Stimulated activated effector memory CD8-positive, alpha-beta T cell treated with anti-CD3 and anti-CD28 coated beads, Interleukin-12 subunit alpha, Interleukin-12 subunit beta, amount 100 ng/mL, for 72 hours (primary cell): ENCODE data around the gene TALDO1.

ENCODE experiments used
- ATAC-seq: fragments of 150-1000 bp; cut with Tn5 transposase; 2 replicates; pipeline ENCODE4 v1.10.0; 2021
- DNase-seq, 2 donors: peaks; one replicate each; pipeline ENCODE4 v3.0.0; 2021 to 2022; ENCODE audit warnings: low spot score in 2 of 2
- H3K27ac Mint-ChIP-seq: one replicate; pipeline ENCODE4 v1.8.0; 2022; ENCODE audit warnings: mild to moderate bottlenecking, mixed read lengths
- H3K36me3 Mint-ChIP-seq: one replicate; pipeline ENCODE4 v1.8.0; 2022; ENCODE audit warnings: mild to moderate bottlenecking, mixed read lengths
- H3K4me1 Mint-ChIP-seq: one replicate; pipeline ENCODE4 v1.8.0; 2022; ENCODE audit warnings: mixed read lengths
- H3K4me3 Mint-ChIP-seq: one replicate; pipeline ENCODE4 v1.8.0; 2022; ENCODE audit warnings: mild to moderate bottlenecking, mixed read lengths
- H3K9me3 Mint-ChIP-seq: one replicate; pipeline ENCODE4 v1.8.0; 2022; ENCODE audit warnings: mixed read lengths

TALDO1 gene

GRCh38 chr11:801097-801780, 54.0 kb downstream of the TALDO1 start:
- Mint-ChIP-seq H3K4me1 (peaks cover 19% of the 10 kb centered on the region), H3K4me3 (no peak overlapping the region), H3K27ac (no peak overlapping the region), H3K36me3 (peaks cover 8% of the 10 kb centered on the region), H3K9me3 (no peaks in the 10 kb centered on the region)
- ATAC-seq, result no peak
- DNase-seq, result no peak

- ATAC-seq (no peak), DNase-seq (no peak)
- no peak overlapping the region for H3K4me3 Mint-ChIP-seq
- H3K4me1 Mint-ChIP-seq, result peaks cover 10% of the 10 kb centered on the region
- no peak overlapping the region for H3K27ac Mint-ChIP-seq
- no peaks in the 10 kb centered on the region for H3K9me3 Mint-ChIP-seq
- H3K36me3 Mint-ChIP-seq, result peaks cover 4% of the 10 kb centered on the region
These were observed 54.9 kb downstream of the TALDO1 start for GRCh38 chr11:802018-802617.

- no peak for ATAC-seq
- Mint-ChIP-seq H3K9me3 (no peaks in the 10 kb centered on the region), H3K27ac (no peak overlapping the region), H3K36me3 (no peaks in the 10 kb centered on the region), H3K4me3 (peak overlapping the region; percentile 74), H3K4me1 (peaks cover 9% of the 10 kb centered on the region)
- DNase-seq, result no peak
These were observed 55.6 kb downstream of the TALDO1 start for GRCh38 chr11:802693-803466.

GRCh38 chr11:803467-803742, 56.1 kb downstream of the TALDO1 start:
- ATAC-seq (no peak), DNase-seq (no peak)
- Mint-ChIP-seq H3K9me3 (no peaks in the 10 kb centered on the region), H3K4me3 (peak overlapping the region; percentile 74), H3K4me1 (peaks cover 12% of the 10 kb centered on the region), H3K36me3 (no peaks in the 10 kb centered on the region), H3K27ac (no peak overlapping the region)

GRCh38 chr11:803770-804598, 56.7 kb downstream of the TALDO1 start:
- H3K36me3 Mint-ChIP-seq, result peaks cover under 1% of the 10 kb centered on the region
- no peak for DNase-seq
- no peaks in the 10 kb centered on the region for H3K9me3 Mint-ChIP-seq
- H3K4me1 Mint-ChIP-seq, result peaks cover 12% of the 10 kb centered on the region
- peak overlapping the region; percentile 23 for H3K27ac Mint-ChIP-seq
- peak overlapping the region; percentile 74 for H3K4me3 Mint-ChIP-seq
- no peak for ATAC-seq

- DNase-seq (no peak), ATAC-seq (no peak)
- H3K4me1 Mint-ChIP-seq, result peaks cover 12% of the 10 kb centered on the region
- H3K36me3 Mint-ChIP-seq, result peaks cover 7% of the 10 kb centered on the region
- H3K9me3 Mint-ChIP-seq, result no peaks in the 10 kb centered on the region
- H3K4me3 Mint-ChIP-seq, result peak overlapping the region; percentile 74
- peak overlapping the region; percentile 23 for H3K27ac Mint-ChIP-seq
These were observed 57.3 kb downstream of the TALDO1 start for GRCh38 chr11:804599-804964.

- Mint-ChIP-seq H3K9me3 (no peaks in the 10 kb centered on the region), H3K27ac (peak overlapping the region; percentile 97), H3K4me1 (peaks cover 36% of the 10 kb centered on the region), H3K4me3 (peak overlapping the region; percentile 91), H3K36me3 (peaks cover 47% of the 10 kb centered on the region)
- DNase-seq, result no peak
- no peak for ATAC-seq
These were observed 61.4 kb downstream of the TALDO1 start for GRCh38 chr11:808427-809286.

GRCh38 chr11:809287-810039, 62.2 kb downstream of the TALDO1 start, which contains the start of gene RPLP2:
Gene RPLP2 (plus strand): TSS chr11:809967. CDS start chr11:810235, 268 bp downstream.
- Mint-ChIP-seq H3K4me1 (peaks cover 32% of the 10 kb centered on the region), H3K4me3 (peak within 1 kb of the TSS; percentile 91), H3K36me3 (peaks cover 56% of the 10 kb centered on the region), H3K27ac (peak within 1 kb of the TSS; percentile 97), H3K9me3 (no peaks in the 10 kb centered on the region)
- DNase-seq, result peak; percentile 99
- peak; percentile 87 for ATAC-seq

- Mint-ChIP-seq H3K9me3 (no peaks in the 10 kb centered on the region), H3K4me3 (peak overlapping the region; percentile 91), H3K36me3 (peaks cover 62% of the 10 kb centered on the region), H3K4me1 (peaks cover 30% of the 10 kb centered on the region), H3K27ac (peak overlapping the region; percentile 97)
- no peak for DNase-seq
- peak; percentile 2 for ATAC-seq
These were observed 62.8 kb downstream of the TALDO1 start for GRCh38 chr11:810040-810567.

GRCh38 chr11:811446-812245, 64.4 kb downstream of the TALDO1 start:
- H3K4me3 Mint-ChIP-seq, result peak overlapping the region; percentile 91
- DNase-seq, result no peak
- peaks cover 30% of the 10 kb centered on the region for H3K4me1 Mint-ChIP-seq
- no peak for ATAC-seq
- no peaks in the 10 kb centered on the region for H3K9me3 Mint-ChIP-seq
- peak overlapping the region; percentile 97 for H3K27ac Mint-ChIP-seq
- H3K36me3 Mint-ChIP-seq, result peaks cover 67% of the 10 kb centered on the region

- peaks cover 67% of the 10 kb centered on the region for H3K36me3 Mint-ChIP-seq
These were observed 65.1 kb downstream of the TALDO1 start for GRCh38 chr11:812390-812789.

GRCh38 chr11:813072-813455, 65.8 kb downstream of the TALDO1 start:
- peak overlapping the region; percentile 97 for H3K27ac Mint-ChIP-seq

More at GRCh38 chr11:812390-812789, 65.1 kb downstream of the TALDO1 start:
- H3K4me1 Mint-ChIP-seq, result peaks cover 30% of the 10 kb centered on the region
- H3K27ac Mint-ChIP-seq, result peak overlapping the region; percentile 97
- peak overlapping the region; percentile 91 for H3K4me3 Mint-ChIP-seq
- no peak for ATAC-seq
- H3K9me3 Mint-ChIP-seq, result no peaks in the 10 kb centered on the region
- no peak for DNase-seq

GRCh38 chr11:813456-814096, 66.3 kb downstream of the TALDO1 start:
- peak overlapping the region; percentile 97 for H3K27ac Mint-ChIP-seq
- peaks cover 26% of the 10 kb centered on the region for H3K4me1 Mint-ChIP-seq
- H3K9me3 Mint-ChIP-seq, result no peaks in the 10 kb centered on the region
- H3K36me3 Mint-ChIP-seq, result peaks cover 67% of the 10 kb centered on the region
- ATAC-seq (no peak), DNase-seq (no peak)
- H3K4me3 Mint-ChIP-seq, result no peak overlapping the region

More at GRCh38 chr11:813072-813455, 65.8 kb downstream of the TALDO1 start:
- Mint-ChIP-seq H3K9me3 (no peaks in the 10 kb centered on the region), H3K36me3 (peaks cover 67% of the 10 kb centered on the region), H3K4me3 (no peak overlapping the region), H3K4me1 (peaks cover 25% of the 10 kb centered on the region)
- DNase-seq, result no peak
- no peak for ATAC-seq
